Measurements from ENCODE around the gene DMWD.

DNA sequence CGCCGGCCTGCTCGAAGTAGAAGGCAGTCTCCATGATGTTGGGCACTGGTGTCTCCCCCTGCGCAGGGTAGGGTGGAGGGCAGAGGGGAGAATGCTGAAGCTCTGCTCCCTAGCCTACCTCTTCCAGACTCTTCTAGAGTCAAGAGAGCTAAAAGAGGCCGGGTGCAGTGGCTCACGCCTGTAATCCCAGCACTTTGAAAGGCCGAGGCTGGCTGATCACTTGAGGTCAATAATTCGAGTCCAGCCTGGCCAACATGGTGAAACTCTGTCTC is 12.2 kb upstream of the DMWD start:
- TF ChIP-seq, protein P1, sequence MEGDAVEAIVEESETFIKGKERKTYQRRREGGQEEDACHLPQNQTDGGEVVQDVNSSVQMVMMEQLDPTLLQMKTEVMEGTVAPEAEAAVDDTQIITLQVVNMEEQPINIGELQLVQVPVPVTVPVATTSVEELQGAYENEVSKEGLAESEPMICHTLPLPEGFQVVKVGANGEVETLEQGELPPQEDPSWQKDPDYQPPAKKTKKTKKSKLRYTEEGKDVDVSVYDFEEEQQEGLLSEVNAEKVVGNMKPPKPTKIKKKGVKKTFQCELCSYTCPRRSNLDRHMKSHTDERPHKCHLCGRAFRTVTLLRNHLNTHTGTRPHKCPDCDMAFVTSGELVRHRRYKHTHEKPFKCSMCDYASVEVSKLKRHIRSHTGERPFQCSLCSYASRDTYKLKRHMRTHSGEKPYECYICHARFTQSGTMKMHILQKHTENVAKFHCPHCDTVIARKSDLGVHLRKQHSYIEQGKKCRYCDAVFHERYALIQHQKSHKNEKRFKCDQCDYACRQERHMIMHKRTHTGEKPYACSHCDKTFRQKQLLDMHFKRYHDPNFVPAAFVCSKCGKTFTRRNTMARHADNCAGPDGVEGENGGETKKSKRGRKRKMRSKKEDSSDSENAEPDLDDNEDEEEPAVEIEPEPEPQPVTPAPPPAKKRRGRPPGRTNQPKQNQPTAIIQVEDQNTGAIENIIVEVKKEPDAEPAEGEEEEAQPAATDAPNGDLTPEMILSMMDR (IDR thresholded peaks at IDR 0.05), result no peak
- no peak for TF ChIP-seq POLR2A (IDR thresholded peaks at IDR 0.05)
